HG02623 (cell line): ENCODE data around the gene TBC1D23.
"Not testable (repeated sequence)": the region's sequence is repeated elsewhere in the genome, so short reads cannot be mapped to it uniquely, and the experiment has no call there.

Experiments used
- ATAC-seq: cut with Tn5 transposase; IDR thresholded peaks from one replicate; pipeline ENCODE4 v1.9.1; 2021; ENCODE audit warnings: moderate library complexity; ENCODE audit not compliant: unreplicated experiment

The TBC1D23 gene

GRCh38 chr3:100295089-100295488 lies 34.3 kb downstream of the TBC1D23 start:
- no peak for ATAC-seq

- no peak for ATAC-seq
Measured at GRCh38 chr3:100297784-100298183, 37.0 kb downstream of the TBC1D23 start.

GRCh38 chr3:100299016-100299415 lies 38.2 kb downstream of the TBC1D23 start:
- no peak for ATAC-seq

- no peak for ATAC-seq
Measured at GRCh38 chr3:100306695-100307094, 45.9 kb downstream of the TBC1D23 start.

- no peak for ATAC-seq
Measured at GRCh38 chr3:100310355-100310965, 49.7 kb downstream of the TBC1D23 start.

- ATAC-seq = no peak
Measured at GRCh38 chr3:100311011-100311410, 50.2 kb downstream of the TBC1D23 start.

- ATAC-seq = peak; percentile 70
Measured at GRCh38 chr3:100316641-100317069, 55.9 kb downstream of the TBC1D23 start.

- no peak for ATAC-seq
Measured at GRCh38 chr3:100317912-100318311, 57.1 kb downstream of the TBC1D23 start.

- no peak for ATAC-seq
Measured at GRCh38 chr3:100319951-100320350, 59.2 kb downstream of the TBC1D23 start.

- no peak for ATAC-seq
Measured at GRCh38 chr3:100324044-100324443, 63.3 kb downstream of the TBC1D23 start.

GRCh38 chr3:100325827-100326226 lies 65.0 kb downstream of the TBC1D23 start:
- ATAC-seq = no peak

- not testable (repeated sequence) for ATAC-seq
Measured at GRCh38 chr3:100327377-100327776, 66.6 kb downstream of the TBC1D23 start.

- no peak for ATAC-seq
Measured at GRCh38 chr3:100329800-100330489, 69.2 kb downstream of the TBC1D23 start.

GRCh38 chr3:100330651-100331050 lies 69.9 kb downstream of the TBC1D23 start:
- no peak for ATAC-seq

- no peak for ATAC-seq
Measured at GRCh38 chr3:100331660-100332059, 70.9 kb downstream of the TBC1D23 start.

GRCh38 chr3:100333051-100333450 lies 72.3 kb downstream of the TBC1D23 start:
- ATAC-seq = no peak

- ATAC-seq = peak; percentile 15
Measured at GRCh38 chr3:100333970-100334487, 73.2 kb downstream of the TBC1D23 start.

GRCh38 chr3:100334488-100335351 lies 73.9 kb downstream of the TBC1D23 start, which contains the start of gene NIT2:
Gene NIT2, plus strand, starts transcription at chr3:100334757. Its CDS starts 35 bp downstream, at chr3:100334792.
- peak; percentile 98 for ATAC-seq

- ATAC-seq = peak; percentile 40
Measured at GRCh38 chr3:100335434-100335833, 74.6 kb downstream of the TBC1D23 start.

GRCh38 chr3:100336229-100336628 lies 75.4 kb downstream of the TBC1D23 start:
- not testable (repeated sequence) for ATAC-seq

GRCh38 chr3:100338911-100339310 lies 78.1 kb downstream of the TBC1D23 start:
- no peak for ATAC-seq
